HG03558 (cell line): ENCODE measurements around the gene TMEM255B.
A peak's percentile ranks its signal among the peaks of the same experiment; 100 is the strongest.
"Not testable (repeated sequence)": the region's sequence is repeated elsewhere in the genome, so short reads cannot be mapped to it uniquely, and the experiment has no call there.

Source experiments
- ATAC-seq: cut with Tn5 transposase; IDR thresholded peaks from one replicate; pipeline ENCODE4 v1.9.1; 2021; ENCODE audit warnings: moderate number of reproducible peaks; ENCODE audit not compliant: unreplicated experiment; ENCODE audit errors: extremely low read depth

The TMEM255B gene

GRCh38 chr13:113758651-113759524 lies at the start of gene TMEM255B:
TMEM255B (plus strand) TSS chr13:113759226; CDS start chr13:113759270, 44 bp downstream.
- no peak for ATAC-seq

GRCh38 chr13:113722921-113723320 lies 36.1 kb upstream of the TMEM255B start:
- no peak for ATAC-seq

GRCh38 chr13:113723410-113724015 lies 35.5 kb upstream of the TMEM255B start:
- ATAC-seq, result no peak

- no peak for ATAC-seq
These were observed 34.8 kb upstream of the TMEM255B start for GRCh38 chr13:113724016-113724758.

GRCh38 chr13:113724780-113725315 lies 34.2 kb upstream of the TMEM255B start:
- peak; percentile 61 for ATAC-seq

- ATAC-seq, result not testable (repeated sequence)
These were observed 33.5 kb upstream of the TMEM255B start for GRCh38 chr13:113725329-113726105.

- ATAC-seq, result not testable (repeated sequence)
These were observed 32.8 kb upstream of the TMEM255B start for GRCh38 chr13:113726106-113726821.

GRCh38 chr13:113726961-113727411 lies 32.0 kb upstream of the TMEM255B start:
- no peak for ATAC-seq

- ATAC-seq, result no peak
These were observed 30.4 kb upstream of the TMEM255B start for GRCh38 chr13:113728571-113729054.

- ATAC-seq, result no peak
These were observed 29.6 kb upstream of the TMEM255B start for GRCh38 chr13:113729187-113730019.

- no peak for ATAC-seq
These were observed 28.8 kb upstream of the TMEM255B start for GRCh38 chr13:113730258-113730691.

- ATAC-seq, result no peak
These were observed 28.2 kb upstream of the TMEM255B start for GRCh38 chr13:113730831-113731191.

GRCh38 chr13:113731192-113732175 lies 27.5 kb upstream of the TMEM255B start:
- ATAC-seq, result no peak

GRCh38 chr13:113732176-113732960 lies 26.7 kb upstream of the TMEM255B start:
- no peak for ATAC-seq

- no peak for ATAC-seq
These were observed 25.8 kb upstream of the TMEM255B start for GRCh38 chr13:113732961-113733950.
